NT2/D1 (cell line): ENCODE results near the gene MOBP.

Source experiments
- DNase-seq: peaks from one replicate; pipeline ENCODE4 v3.0.0-alpha.2; 2011; ENCODE audit warnings: low read depth, low spot score
- H3K27me3 ChIP-seq: 2 replicates; pipeline ENCODE4 v1.6.0; 2011; ENCODE audit warnings: mild to moderate bottlenecking; ENCODE audit not compliant: insufficient read length, insufficient read depth
- H3K36me3 ChIP-seq: 2 replicates; pipeline ENCODE4 v1.6.1; 2011; ENCODE audit warnings: mild to moderate bottlenecking, low read length, mixed read lengths; ENCODE audit not compliant: insufficient read depth, insufficient read length
- H3K4me1 ChIP-seq: 2 replicates; pipeline ENCODE4 v1.5.1; 2011; ENCODE audit not compliant: insufficient read depth, insufficient read length
- H3K4me3 ChIP-seq: 2 replicates; pipeline ENCODE4 v1.5.1; 2011; ENCODE audit warnings: low read depth; ENCODE audit not compliant: insufficient read length
- H3K9ac ChIP-seq: 2 replicates; pipeline ENCODE4 v1.6.0; 2011; ENCODE audit warnings: low read depth; ENCODE audit not compliant: insufficient read length
- H3K9me3 ChIP-seq: 2 replicates; pipeline ENCODE4 v1.5.1; 2011; ENCODE audit warnings: mild to moderate bottlenecking, low read length; ENCODE audit not compliant: insufficient read depth
- SUZ12 ChIP-seq: IDR thresholded peaks from 2 replicates; pipeline ENCODE4 v1.6.1; 2011; ENCODE audit not compliant: insufficient read length, insufficient read depth; ENCODE audit errors: extremely low read depth
- YY1 ChIP-seq: IDR thresholded peaks from 2 replicates; pipeline ENCODE4 v1.6.1; 2011; ENCODE audit not compliant: insufficient read length, insufficient read depth
- ZNF274 ChIP-seq: IDR thresholded peaks from 2 replicates; pipeline ENCODE4 v1.6.1; 2011; ENCODE audit warnings: mild to moderate bottlenecking, low read depth, low read length

Gene MOBP

DNA sequence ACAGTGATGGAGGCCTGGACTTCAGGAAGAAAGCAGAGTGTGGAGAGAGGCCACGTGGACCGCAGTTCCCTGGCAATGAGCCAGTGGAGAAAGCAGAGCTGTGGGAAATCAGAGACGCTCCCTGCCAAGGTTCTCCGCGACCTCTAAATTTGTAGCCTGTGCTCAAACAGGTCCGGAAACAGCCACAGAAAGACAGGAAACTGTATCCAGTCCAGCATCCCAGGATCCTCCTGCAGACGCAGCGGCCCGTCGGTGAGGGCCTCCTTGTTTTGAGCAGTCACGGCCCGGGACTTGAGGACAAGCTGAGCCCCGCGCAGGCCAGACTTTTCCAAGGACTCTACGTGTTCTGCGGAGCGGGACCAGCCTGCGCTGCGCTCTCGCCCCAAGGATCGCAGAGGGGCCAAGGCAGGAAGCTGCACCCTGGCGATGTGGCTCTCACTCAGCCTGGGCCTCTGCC, 38.7 kb upstream of the MOBP start:
- Histone ChIP-seq H3K9me3 (no peaks in the 10 kb centered on the region), H3K27me3 (no peaks in the 10 kb centered on the region), H3K36me3 (no peaks in the 10 kb centered on the region), H3K9ac (no peak overlapping the region), H3K4me3 (no peak overlapping the region), H3K4me1 (no peaks in the 10 kb centered on the region)
- no peak for TF ChIP-seq ZNF274
- TF ChIP-seq SUZ12: no peak
- DNase-seq: no peak

DNA sequence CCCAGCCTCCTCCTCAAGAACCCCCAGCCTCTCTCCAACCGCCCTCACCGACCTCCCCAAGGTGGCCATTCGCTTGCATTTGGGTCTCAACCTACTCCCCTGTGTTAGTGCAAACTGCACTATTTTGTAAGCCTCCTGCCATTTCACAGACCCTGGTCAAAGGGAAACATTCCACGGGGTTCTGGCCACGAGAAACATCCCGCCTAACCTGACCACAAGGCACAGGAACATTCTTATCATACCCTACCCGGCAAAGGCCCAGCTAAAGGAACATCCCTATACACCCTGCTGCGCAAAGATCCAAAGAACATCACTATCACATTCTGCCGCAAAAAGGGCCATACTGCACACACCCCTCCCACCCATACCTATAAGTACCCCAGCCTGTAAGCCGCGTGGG, 38.0 kb upstream of the MOBP start:
- H3K4me1 ChIP-seq: no peaks in the 10 kb centered on the region
- no peak for TF ChIP-seq ZNF274
- no peak for TF ChIP-seq SUZ12
- TF ChIP-seq YY1: no peak

DNA sequence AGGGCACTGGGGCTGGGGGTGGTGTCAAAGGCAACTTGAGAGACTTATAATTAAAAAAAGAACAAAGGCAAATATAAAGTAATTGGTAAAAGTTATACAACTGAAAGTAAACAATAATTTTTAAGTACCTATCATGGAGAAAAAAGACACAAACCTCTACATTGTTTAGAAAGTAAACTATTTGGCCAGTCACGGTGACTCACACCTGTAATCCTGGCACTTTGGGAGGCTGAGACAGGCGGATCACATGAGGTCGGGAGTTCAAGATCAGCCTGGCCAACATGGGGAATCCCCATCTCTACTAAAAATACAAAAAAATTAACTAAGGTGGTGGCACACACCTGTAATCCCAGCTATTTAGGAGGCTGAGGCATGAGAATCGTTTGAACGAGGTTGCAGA, 35.1 kb upstream of the MOBP start:
- Histone ChIP-seq H3K36me3 (no peaks in the 10 kb centered on the region), H3K4me3 (no peak overlapping the region), H3K4me1 (no peaks in the 10 kb centered on the region), H3K9ac (no peak overlapping the region), H3K27me3 (no peaks in the 10 kb centered on the region), H3K9me3 (no peaks in the 10 kb centered on the region)
- TF ChIP-seq SUZ12 (no peak), YY1 (no peak), ZNF274 (no peak)
- no peak for DNase-seq

More for the DNA sequence above, 38.0 kb upstream of the MOBP start:
- no peak overlapping the region for H3K4me3 ChIP-seq
- H3K36me3 ChIP-seq: no peaks in the 10 kb centered on the region
- no peaks in the 10 kb centered on the region for H3K9me3 ChIP-seq
- no peak overlapping the region for H3K9ac ChIP-seq
- DNase-seq: no peak
- no peaks in the 10 kb centered on the region for H3K27me3 ChIP-seq

DNA sequence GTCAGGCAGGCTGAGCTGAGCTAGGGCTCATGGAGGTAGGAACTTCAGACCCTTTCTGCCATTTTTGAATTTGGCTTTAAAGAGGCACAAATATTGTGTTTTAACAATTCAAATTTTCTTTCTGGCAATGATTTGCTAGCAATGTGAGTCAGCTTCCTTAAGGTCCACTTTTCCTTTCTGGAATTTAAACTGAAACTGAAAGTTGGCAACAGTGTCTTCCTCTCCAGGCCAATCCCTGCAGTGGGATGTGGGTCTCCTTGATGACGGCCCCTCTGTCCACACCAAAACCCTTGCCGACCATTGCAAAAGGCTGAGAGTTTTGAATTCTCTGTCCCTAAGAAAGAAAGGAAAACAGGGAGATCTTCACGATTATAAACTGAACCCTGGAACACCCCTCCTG, 33.8 kb upstream of the MOBP start:
- H3K27me3 ChIP-seq: no peaks in the 10 kb centered on the region
- no peaks in the 10 kb centered on the region for H3K36me3 ChIP-seq
- TF ChIP-seq YY1 (no peak), SUZ12 (no peak), ZNF274 (no peak)
- DNase-seq: no peak
- no peak overlapping the region for H3K9ac ChIP-seq
- no peak overlapping the region for H3K4me3 ChIP-seq
- no peaks in the 10 kb centered on the region for H3K4me1 ChIP-seq
- H3K9me3 ChIP-seq: no peaks in the 10 kb centered on the region

DNA sequence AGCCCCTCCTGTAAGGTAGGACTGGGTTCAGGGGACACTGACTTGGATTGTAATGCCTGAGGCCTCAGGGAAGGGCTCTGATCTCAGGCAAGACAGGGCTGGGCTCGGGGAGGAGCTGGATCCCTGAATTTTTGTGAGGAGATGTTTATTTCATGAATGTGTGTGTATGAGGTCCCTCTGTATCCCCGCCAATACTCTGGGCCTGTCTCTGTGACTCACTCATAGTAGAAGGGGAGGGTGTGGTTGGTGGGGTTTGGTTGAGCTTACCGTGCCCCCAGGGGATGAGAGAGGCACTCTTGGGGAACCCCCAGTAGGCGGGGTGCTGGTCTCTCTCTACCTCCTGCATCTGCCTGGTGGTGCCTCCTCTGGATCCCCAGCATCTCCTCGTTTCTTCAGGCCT, 32.9 kb upstream of the MOBP start:
- Histone ChIP-seq H3K9ac (no peak overlapping the region), H3K27me3 (no peaks in the 10 kb centered on the region), H3K36me3 (no peaks in the 10 kb centered on the region), H3K4me1 (no peaks in the 10 kb centered on the region), H3K4me3 (no peak overlapping the region), H3K9me3 (no peaks in the 10 kb centered on the region)
- no peak for TF ChIP-seq SUZ12
- no peak for TF ChIP-seq ZNF274
- TF ChIP-seq YY1: no peak
- DNase-seq: no peak

DNA sequence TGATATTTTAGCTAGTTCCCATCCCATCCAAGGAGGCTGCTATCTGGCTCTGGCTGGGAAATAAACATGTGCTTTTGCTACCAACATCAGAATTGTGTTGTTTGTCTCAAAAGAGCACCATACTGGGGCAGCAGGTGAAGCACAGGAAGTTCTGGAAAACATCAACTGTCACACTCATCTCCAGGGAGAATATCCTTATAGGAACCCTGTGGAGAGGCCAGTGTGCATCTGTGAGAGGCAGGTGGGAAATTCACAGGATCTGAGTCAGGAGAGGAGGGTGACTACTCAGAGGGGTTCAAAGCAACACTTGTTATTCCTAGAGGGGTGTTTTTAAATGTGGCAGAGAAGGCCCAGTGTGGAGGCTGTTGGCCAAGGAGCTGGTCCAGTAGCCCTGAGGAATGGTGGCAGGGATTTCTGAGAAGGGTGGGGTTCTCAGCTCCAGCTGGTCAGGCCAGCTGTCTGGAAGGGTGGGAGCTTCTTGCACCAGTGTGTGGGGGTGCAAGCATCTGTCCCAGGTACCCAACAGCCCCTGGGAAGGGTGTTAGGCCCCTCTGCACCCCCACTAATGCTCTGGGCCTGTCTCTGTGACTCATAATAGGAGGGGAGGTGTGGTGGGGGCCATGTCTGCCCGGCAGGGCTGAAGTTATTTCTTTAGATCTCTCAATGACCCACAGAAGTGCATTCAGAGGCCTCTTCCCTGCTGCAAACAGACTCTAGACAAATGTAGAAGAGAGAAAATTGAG, 32.3 kb upstream of the MOBP start:
- DNase-seq: no peak
- TF ChIP-seq YY1 (no peak), SUZ12 (no peak), ZNF274 (no peak)
- no peaks in the 10 kb centered on the region for H3K27me3 ChIP-seq
- no peak overlapping the region for H3K9ac ChIP-seq
- no peaks in the 10 kb centered on the region for H3K9me3 ChIP-seq
- H3K36me3 ChIP-seq: no peaks in the 10 kb centered on the region
- no peaks in the 10 kb centered on the region for H3K4me1 ChIP-seq
- H3K4me3 ChIP-seq: no peak overlapping the region

DNA sequence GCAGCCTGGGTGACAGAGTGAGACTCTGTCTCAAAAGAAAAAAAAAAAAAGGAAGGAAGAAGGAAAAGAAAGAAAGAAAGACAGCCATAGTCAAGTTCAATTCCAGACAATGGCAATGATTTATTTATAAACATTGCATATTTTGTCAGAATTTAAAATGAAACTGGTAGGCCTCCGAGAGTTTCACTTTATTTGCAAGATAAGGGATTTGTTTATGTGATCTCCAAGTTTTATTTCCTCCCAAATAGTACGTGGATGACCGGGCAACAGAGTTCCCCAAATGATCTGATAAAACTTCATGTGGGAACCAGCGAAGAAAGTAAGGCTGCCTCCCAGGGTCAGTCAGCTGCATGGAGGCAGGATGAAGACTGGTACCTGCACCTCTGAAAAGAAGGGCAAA, 28.6 kb upstream of the MOBP start:
- Histone ChIP-seq H3K9ac (no peak overlapping the region), H3K27me3 (no peaks in the 10 kb centered on the region), H3K36me3 (no peaks in the 10 kb centered on the region), H3K9me3 (no peaks in the 10 kb centered on the region), H3K4me3 (no peak overlapping the region), H3K4me1 (no peaks in the 10 kb centered on the region)
- TF ChIP-seq YY1: no peak
- no peak for TF ChIP-seq ZNF274
- no peak for TF ChIP-seq SUZ12
- DNase-seq: no peak

DNA sequence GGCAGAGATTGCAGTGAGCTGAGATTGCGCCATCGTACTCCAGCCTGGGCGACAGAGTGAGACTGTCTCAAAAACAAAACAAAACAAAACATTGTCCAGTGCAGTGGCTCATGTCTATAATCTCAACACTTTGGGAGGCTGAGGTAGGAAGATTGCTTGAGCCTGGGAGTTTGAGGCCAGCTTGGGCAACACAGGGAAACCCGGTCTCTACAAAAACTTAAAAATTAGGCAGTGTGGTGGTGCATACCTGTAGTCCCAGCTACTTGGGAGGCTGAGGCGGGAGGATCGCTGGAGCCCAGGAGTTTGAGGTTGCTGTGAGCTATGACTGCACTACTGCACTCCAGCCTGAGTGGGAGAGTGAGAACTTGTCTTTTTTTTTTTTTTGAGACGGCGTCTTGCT, 27.2 kb upstream of the MOBP start:
- Histone ChIP-seq H3K4me3 (no peak overlapping the region), H3K4me1 (no peaks in the 10 kb centered on the region), H3K27me3 (no peaks in the 10 kb centered on the region), H3K36me3 (no peaks in the 10 kb centered on the region), H3K9me3 (no peaks in the 10 kb centered on the region), H3K9ac (no peak overlapping the region)
- no peak for DNase-seq
- TF ChIP-seq SUZ12 (no peak), YY1 (no peak), ZNF274 (no peak)
